ENCODE results near the gene FLOT1.

The FLOT1 gene

GRCh38 chr6:30689022-30689865 is 53.2 kb downstream of the FLOT1 start:
- Histone ChIP-seq H3K4me2 (ENCODE audit: low read depth, low read length, poor library complexity, severe bottlenecking) (peak overlapping the region; percentile 92), H3K79me2 (ENCODE audit: insufficient read depth, low read length) (peaks cover 29% of the 10 kb centered on the region)

GRCh38 chr6:30688569-30688968 is 53.9 kb downstream of the FLOT1 start:
- TF ChIP-seq CTCF (IDR thresholded peaks at IDR 0.05; ENCODE audit: insufficient read depth, low read length, poor library complexity, severe bottlenecking) (peak; percentile 38), EZH2phosphoT487 (conservative IDR thresholded peaks at IDR 0.05; ENCODE audit: low read length) (no peak)
- Histone ChIP-seq H4K20me1 (ENCODE audit: low read depth, low read length) (no peaks in the 10 kb centered on the region), H3K9me2 (replicated peaks; ENCODE audit: insufficient read depth, low read length) (no peaks in the 10 kb centered on the region), H3K4me3 (ENCODE audit: insufficient read depth, low read length, poor library complexity, severe bottlenecking) (no peak overlapping the region), H2AFZ (ENCODE audit: low read depth, low read length, severe bottlenecking) (no peak overlapping the region), H3K27me3 (ENCODE audit: low read length) (no peaks in the 10 kb centered on the region), H3F3A (ENCODE audit: insufficient read depth) (peaks cover 55% of the 10 kb centered on the region), H3K36me3 (ENCODE audit: low read length) (no peaks in the 10 kb centered on the region), H3K4me2 (ENCODE audit: low read depth, low read length, poor library complexity, severe bottlenecking) (peak overlapping the region; percentile 92), H3K79me2 (ENCODE audit: insufficient read depth, low read length) (peaks cover 36% of the 10 kb centered on the region), H3K9ac (ENCODE audit: low read length) (peak overlapping the region; percentile 82), H3K27ac (ENCODE audit: low read depth, low read length) (peak overlapping the region; percentile 94), H3K9me3 (ENCODE audit: insufficient read depth, low read length) (no peaks in the 10 kb centered on the region)

More at GRCh38 chr6:30689022-30689865, 53.2 kb downstream of the FLOT1 start:
- H2AFZ ChIP-seq (ENCODE audit: low read depth, low read length, severe bottlenecking) = no peak overlapping the region
- no peaks in the 10 kb centered on the region for H4K20me1 ChIP-seq (ENCODE audit: low read depth, low read length)
- H3K4me3 ChIP-seq (ENCODE audit: insufficient read depth, low read length, poor library complexity, severe bottlenecking) = peak overlapping the region; percentile 79
- H3K9me3 ChIP-seq (ENCODE audit: insufficient read depth, low read length) = no peaks in the 10 kb centered on the region
- H3K36me3 ChIP-seq (ENCODE audit: low read length) = no peaks in the 10 kb centered on the region
- H3K9ac ChIP-seq (ENCODE audit: low read length) = peak overlapping the region; percentile 82
- no peaks in the 10 kb centered on the region for H3K9me2 ChIP-seq (replicated peaks; ENCODE audit: insufficient read depth, low read length)
- H3K27me3 ChIP-seq (ENCODE audit: low read length) = no peaks in the 10 kb centered on the region
- TF ChIP-seq EZH2phosphoT487 (conservative IDR thresholded peaks at IDR 0.05; ENCODE audit: low read length) = no peak
- TF ChIP-seq CTCF (IDR thresholded peaks at IDR 0.05; ENCODE audit: insufficient read depth, low read length, poor library complexity, severe bottlenecking) = no peak
- H3K27ac ChIP-seq (ENCODE audit: low read depth, low read length) = peak overlapping the region; percentile 94
- peaks cover 48% of the 10 kb centered on the region for H3F3A ChIP-seq (ENCODE audit: insufficient read depth)

GRCh38 chr6:30687659-30688431 is 54.6 kb downstream of the FLOT1 start:
- H3K4me3 ChIP-seq (ENCODE audit: insufficient read depth, low read length, poor library complexity, severe bottlenecking) = peak overlapping the region; percentile 91
- H3K9me2 ChIP-seq (replicated peaks; ENCODE audit: insufficient read depth, low read length) = no peaks in the 10 kb centered on the region
- H3K27me3 ChIP-seq (ENCODE audit: low read length) = no peaks in the 10 kb centered on the region
- TF ChIP-seq CTCF (IDR thresholded peaks at IDR 0.05; ENCODE audit: insufficient read depth, low read length, poor library complexity, severe bottlenecking) = no peak
- TF ChIP-seq EZH2phosphoT487 (conservative IDR thresholded peaks at IDR 0.05; ENCODE audit: low read length) = no peak
- H3K4me2 ChIP-seq (ENCODE audit: low read depth, low read length, poor library complexity, severe bottlenecking) = peak overlapping the region; percentile 92
- peak overlapping the region; percentile 94 for H3K27ac ChIP-seq (ENCODE audit: low read depth, low read length)
- no peaks in the 10 kb centered on the region for H4K20me1 ChIP-seq (ENCODE audit: low read depth, low read length)
- peaks cover 62% of the 10 kb centered on the region for H3F3A ChIP-seq (ENCODE audit: insufficient read depth)
- no peaks in the 10 kb centered on the region for H3K36me3 ChIP-seq (ENCODE audit: low read length)
- no peaks in the 10 kb centered on the region for H3K9me3 ChIP-seq (ENCODE audit: insufficient read depth, low read length)
- peak overlapping the region; percentile 82 for H3K9ac ChIP-seq (ENCODE audit: low read length)
- no peak overlapping the region for H2AFZ ChIP-seq (ENCODE audit: low read depth, low read length, severe bottlenecking)
- H3K79me2 ChIP-seq (ENCODE audit: insufficient read depth, low read length) = peaks cover 43% of the 10 kb centered on the region

All from SU-DHL-6 (cell line).